Hippocampal formation (tissue), 2 donors: Measurements from ENCODE around the gene GJC1.

Experiments
- DNase-seq, 2 donors: peaks; one replicate each; lab custom pipeline; 2025; lab: John Stamatoyannopoulos, UW

GJC1 gene

DNA sequence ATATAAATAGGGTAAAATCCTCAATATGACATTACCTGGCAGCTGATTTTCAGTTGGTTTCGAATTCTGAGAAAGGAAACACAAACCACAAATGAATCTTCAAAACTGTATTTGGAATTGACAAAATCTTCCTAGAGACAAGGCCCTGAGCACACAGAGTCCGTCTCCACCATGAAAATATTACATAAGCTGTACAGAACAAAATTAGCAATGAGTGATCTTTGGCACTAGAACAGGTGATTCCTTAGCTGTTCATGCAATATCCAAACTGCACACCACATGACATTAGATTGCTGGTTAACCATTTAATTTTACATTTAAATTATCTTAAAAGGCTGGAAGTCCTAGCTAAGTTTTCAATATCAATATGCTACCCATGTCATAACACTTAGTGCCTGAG lies 31.7 kb downstream of the GJC1 start:
- DNase-seq, result no peak

GRCh38 chr17:44797802-44798201 lies 32.3 kb downstream of the GJC1 start:
- DNase-seq, result no peak

GRCh38 chr17:44796731-44797130 lies 33.4 kb downstream of the GJC1 start:
- DNase-seq, result no peak

- no peak for DNase-seq
Observed at GRCh38 chr17:44795928-44796327, 34.2 kb downstream of the GJC1 start.

GRCh38 chr17:44795421-44795820 lies 34.7 kb downstream of the GJC1 start:
- DNase-seq, result no peak

DNA sequence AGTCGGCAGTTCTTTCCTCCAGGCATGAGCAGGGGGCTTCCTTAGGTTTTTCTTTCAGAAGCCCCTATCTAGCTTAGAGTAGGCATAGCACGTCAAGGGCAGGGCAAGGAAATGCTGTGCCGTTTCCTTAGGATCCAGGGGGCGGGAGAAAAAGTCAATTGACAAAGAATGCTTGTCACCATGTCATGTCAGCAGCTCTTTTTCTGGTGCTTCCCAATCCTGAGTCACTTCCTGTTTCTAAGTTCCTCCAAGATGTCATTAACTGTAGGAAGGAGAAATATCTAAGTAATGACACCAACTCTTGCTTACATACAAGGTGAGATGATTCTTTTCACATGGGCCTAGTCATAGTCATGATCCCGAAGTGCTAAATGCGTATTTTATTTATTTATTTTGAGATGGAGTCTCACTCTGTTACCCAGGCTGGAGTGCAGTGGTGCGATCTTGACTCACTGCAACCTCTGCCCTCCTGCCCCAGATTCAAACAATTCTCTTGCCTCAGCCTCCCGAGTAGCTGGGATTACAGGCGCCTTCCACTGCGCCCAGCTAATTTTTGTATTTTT lies 35.2 kb downstream of the GJC1 start:
- no peak for DNase-seq

GRCh38 chr17:44793885-44794842 lies 35.9 kb downstream of the GJC1 start:
- no peak for DNase-seq

DNA sequence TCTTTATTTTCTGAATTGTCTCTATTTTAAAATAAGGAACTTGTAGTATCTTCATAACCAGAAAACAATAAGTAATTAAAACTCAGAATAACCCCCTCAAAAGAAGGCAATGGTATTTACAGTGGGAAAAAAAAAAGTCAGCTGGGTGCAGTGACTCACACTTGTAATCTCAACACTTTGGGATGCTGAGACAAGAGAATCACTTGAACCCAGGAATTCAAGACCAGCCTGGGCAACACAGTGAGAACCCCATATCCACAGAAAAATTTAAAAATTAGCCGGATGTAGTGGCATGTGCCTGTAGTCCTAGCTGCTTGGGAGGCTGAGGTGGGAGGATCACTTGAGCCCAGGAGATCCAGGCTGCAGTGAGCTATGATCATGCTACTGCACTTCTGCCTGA lies 37.8 kb downstream of the GJC1 start:
- DNase-seq, result no peak

DNA sequence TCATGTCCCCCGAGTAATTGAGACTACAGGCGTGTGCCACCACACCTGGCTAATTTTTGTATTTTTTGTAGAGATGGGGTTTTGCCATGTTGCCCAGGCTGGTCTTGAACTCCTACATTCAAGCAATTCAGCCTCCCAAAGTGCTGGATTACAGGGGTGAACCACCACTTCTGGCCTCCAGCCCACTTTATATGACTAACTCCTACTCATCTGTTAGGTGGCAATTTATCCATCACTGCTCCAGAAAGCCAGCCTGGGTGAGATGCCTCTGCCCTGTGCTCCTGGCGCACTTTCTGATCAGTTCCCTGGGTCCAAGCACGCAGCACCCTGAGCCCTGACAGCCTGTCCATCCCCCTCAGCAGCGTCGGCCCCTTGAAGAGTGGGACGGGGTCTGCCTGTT lies 41.9 kb downstream of the GJC1 start:
- no peak for DNase-seq

GRCh38 chr17:44787271-44787940 lies 42.7 kb downstream of the GJC1 start:
- no peak for DNase-seq

DNA sequence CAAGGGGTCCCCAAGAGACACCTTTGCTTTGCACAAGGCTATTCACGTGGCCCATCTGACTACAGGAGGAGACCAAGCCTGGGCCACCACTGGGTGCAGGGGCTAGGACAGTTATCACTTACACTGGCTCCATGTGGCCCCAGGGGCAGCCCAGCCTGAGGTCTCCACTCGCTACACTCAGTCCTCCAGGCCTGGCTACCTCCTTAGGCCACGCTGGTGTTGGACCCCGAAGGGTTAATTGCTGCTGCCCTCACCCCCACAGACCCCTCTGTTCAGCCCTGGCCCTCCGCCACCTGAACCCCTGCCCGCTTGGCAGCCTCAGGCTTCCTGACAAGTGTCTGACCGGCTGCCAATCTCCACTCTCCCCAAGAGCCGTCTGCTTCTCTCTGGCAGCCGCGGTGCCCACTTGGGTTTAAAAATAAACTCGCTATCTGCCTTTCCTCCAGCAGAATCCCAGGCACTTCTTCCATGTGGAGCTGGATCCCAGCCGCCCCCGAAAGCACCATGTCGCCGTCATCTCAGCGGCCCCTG lies 43.5 kb downstream of the GJC1 start:
- peak in 1 of 2 donors; percentile 34 for DNase-seq

DNA sequence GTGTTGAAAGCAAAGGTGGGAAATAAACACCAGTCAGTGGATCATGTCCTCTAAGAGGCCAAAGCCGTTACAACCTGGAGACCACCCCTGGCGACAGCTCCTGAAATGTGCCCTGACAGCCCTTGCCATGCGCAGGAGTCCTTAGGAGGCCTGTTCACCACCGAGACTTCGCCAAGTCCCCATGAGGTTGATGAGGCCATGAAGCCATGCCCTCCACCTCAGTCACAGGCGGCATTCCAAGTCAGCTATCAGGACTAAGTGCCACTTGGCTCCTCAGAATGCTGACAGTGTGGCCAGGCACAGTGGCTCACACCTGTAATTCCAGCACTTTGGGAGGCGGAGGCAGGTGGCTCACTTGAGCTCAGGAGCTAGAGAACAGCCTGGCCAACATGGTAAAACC lies 44.2 kb downstream of the GJC1 start:
- DNase-seq, result no peak

- no peak for DNase-seq
Observed at GRCh38 chr17:44782326-44782850, 47.7 kb downstream of the GJC1 start.

DNA sequence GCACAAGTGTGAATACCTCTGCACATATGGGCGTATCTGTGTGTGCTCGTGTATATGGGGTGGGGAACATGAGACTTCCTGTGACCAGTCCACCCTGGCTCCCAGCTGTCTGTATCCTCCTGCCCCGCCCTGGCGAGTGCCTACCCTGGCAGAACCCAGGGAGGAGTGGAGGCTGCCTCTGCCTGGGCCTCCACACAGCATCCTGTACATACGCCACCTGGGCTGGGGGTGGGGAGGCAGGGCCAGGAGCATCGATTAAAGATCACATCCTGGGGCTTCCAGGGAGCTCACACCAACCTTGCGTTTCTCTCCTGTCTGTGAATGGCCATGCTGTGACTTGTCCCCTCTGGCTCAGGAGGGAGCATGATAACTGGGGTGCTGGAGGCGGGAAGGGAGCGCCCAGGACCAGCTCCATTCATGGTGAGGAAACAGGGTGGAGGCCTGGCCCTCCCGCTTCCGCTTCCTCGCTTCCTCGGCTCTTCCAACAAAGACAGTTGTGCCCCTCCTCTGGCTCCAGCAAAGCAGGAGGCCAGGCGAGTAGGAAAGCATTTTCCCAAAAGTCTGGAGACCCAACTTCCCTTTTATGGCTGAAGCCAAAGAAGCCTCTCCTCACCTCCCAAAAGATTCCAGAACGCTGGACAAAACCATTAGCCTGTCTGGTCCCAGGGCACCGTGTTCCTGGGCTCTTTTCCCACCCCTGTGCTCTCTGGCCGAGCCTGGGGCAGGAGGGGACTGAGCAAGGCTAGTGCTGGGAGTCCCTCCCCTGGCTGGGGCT lies 48.3 kb downstream of the GJC1 start:
- DNase-seq, result no peak

GRCh38 chr17:44780845-44781480 lies 49.1 kb downstream of the GJC1 start:
- DNase-seq, result no peak

- DNase-seq, result no peak
Observed at GRCh38 chr17:44780161-44780560, 49.9 kb downstream of the GJC1 start.

GRCh38 chr17:44779211-44780025 lies 50.7 kb downstream of the GJC1 start:
- DNase-seq, result peak; percentile 73 to 80

DNA sequence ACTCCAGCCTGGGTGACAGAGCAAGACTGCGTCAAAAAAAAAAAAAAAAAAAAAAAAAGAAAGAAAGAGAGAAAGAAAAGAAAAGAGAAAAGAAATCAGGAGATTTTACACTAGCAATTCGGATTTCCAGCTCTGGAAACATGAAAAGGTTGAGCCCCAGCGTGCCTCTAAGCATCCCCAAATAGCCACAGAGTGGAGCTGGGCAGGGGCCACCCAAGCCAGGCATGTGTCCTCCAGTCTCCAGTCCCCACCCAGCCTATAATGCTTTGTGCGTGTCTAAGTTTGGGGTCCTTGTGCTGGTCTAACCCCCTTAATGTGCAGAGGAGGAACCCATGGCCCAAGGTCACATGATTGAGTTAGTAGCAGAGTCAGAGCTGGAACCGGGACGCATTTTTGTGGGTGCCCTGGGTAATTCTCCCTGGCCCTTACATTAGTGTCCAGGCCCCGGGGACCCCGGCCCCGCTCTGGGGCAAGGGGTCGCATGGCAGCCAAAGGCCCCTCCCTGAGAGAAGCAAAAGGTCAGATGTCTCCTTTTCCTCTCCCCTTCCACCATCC lies 51.4 kb downstream of the GJC1 start:
- DNase-seq, result no peak

DNA sequence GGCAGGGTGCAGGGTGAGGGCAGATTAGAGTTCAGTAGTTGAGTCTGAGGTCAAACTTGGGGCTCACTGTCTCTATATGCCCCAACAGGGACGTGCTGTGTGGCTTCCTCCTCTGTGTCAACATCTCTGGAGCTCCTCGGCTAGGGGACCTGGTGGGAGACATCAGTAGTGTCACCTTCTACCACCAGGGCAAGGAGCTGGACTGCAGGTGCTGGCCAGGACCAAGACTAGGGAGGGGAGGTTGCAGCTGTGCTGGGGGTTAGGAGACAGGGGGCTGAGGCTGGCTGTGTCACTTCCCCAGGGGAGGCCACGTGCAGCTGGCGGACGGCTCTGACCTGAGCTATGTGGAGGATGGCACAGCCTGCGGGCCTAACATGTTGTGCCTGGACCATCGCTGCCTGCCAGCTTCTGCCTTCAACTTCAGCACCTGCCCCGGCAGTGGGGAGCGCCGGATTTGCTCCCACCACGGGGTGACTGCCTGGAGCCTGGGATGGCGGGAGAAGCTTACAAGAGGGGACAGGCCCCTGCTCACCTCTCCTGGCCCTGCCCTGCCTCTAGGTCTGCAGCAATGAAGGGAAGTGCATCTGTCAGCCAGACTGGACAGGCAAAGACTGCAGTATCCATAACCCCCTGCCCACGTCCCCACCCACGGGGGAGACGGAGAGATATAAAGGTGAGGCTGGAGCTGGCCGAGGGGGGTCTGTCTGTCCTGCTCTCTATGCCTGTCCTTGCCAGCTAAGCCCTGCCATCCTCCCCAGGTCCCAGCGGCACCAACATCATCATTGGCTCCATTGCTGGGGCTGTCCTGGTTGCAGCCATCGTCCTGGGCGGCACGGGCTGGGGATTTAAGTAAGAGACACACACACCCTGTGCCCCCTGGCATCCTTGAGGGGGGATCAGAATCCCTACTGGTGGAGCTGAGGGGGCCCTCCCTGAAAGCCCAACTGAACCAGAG lies 52.4 kb downstream of the GJC1 start:
- no peak for DNase-seq
